SK-N-SH treated with all-trans-retinoic acid at 6 μM for 48 hours (cell line): Measurements from ENCODE around the gene PRKAG2.

Source experiments
- ATAC-seq: fragments of 200-7000 bp; cut with Tn5 transposase; 3 replicates; pipeline ENCODE4 v1.9.1; 2020; ENCODE audit warnings: mild to moderate bottlenecking, moderate library complexity
- ARNTL ChIP-seq: fragments of 450-650 bp; formaldehyde crosslinking; IDR thresholded peaks from 2 replicates; pipeline ENCODE4 v1.5.0; 2020; ENCODE audit warnings: low read depth, mild to moderate bottlenecking, moderate library complexity, borderline replicate concordance
- BACH2 ChIP-seq: fragments of 250-450 bp; sonication (Bioruptor Pico); IDR thresholded peaks from 2 replicates; pipeline ENCODE4 v1.9.0; 2021; ENCODE audit warnings: mild to moderate bottlenecking, borderline replicate concordance
- CSDC2 ChIP-seq: fragments of 250-450 bp; sonication (Bioruptor Pico); IDR thresholded peaks from 2 replicates; pipeline ENCODE4 v1.5.0; 2020; ENCODE audit warnings: mild to moderate bottlenecking, moderate library complexity
- ESRRG ChIP-seq: fragments of 250-450 bp; sonication (Bioruptor Pico); IDR thresholded peaks from 2 replicates; pipeline ENCODE4 v1.6.1; 2021; ENCODE audit warnings: mild to moderate bottlenecking
- GLIS3 ChIP-seq: fragments of 250-450 bp; sonication (Bioruptor Pico); IDR thresholded peaks from 2 replicates; pipeline ENCODE4 v1.5.0; 2020; ENCODE audit warnings: mild to moderate bottlenecking, moderate library complexity
- ISL1 ChIP-seq: fragments of 250-450 bp; sonication (Bioruptor Pico); IDR thresholded peaks from 2 replicates; pipeline ENCODE4 v2.1.2; 2022; ENCODE audit warnings: mild to moderate bottlenecking, moderate library complexity
- PPARA ChIP-seq: fragments of 250-450 bp; sonication (Bioruptor Pico); IDR thresholded peaks from 2 replicates; pipeline ENCODE4 v1.5.0; 2020; ENCODE audit warnings: mild to moderate bottlenecking, borderline replicate concordance
- RARB ChIP-seq: fragments of 250-450 bp; sonication (Bioruptor Pico); IDR thresholded peaks from 2 replicates; pipeline ENCODE4 v1.8.0; 2021; ENCODE audit warnings: mild to moderate bottlenecking, moderate library complexity
- SNAI2 ChIP-seq: fragments of 250-450 bp; sonication (Bioruptor Pico); IDR thresholded peaks from 2 replicates; pipeline ENCODE4 v1.5.0; 2020; ENCODE audit warnings: mild to moderate bottlenecking, moderate library complexity
- TOX ChIP-seq: fragments of 250-450 bp; sonication (Bioruptor Pico); IDR thresholded peaks from 2 replicates; pipeline ENCODE4 v1.8.0; 2021; ENCODE audit warnings: mild to moderate bottlenecking, moderate library complexity, borderline replicate concordance
- ZC3H10 ChIP-seq: fragments of 250-450 bp; sonication (Bioruptor Pico); IDR thresholded peaks from 2 replicates; pipeline ENCODE4 v1.5.1; 2021; ENCODE audit warnings: mild to moderate bottlenecking, moderate library complexity
- ZFP3 ChIP-seq: fragments of 250-450 bp; sonication (Bioruptor Pico); IDR thresholded peaks from 2 replicates; pipeline ENCODE4 v1.5.0; 2020; ENCODE audit warnings: mild to moderate bottlenecking, moderate library complexity
- ZFP30 ChIP-seq: fragments of 450-650 bp; formaldehyde crosslinking; IDR thresholded peaks from 2 replicates; pipeline ENCODE4 v1.5.0; 2022; ENCODE audit warnings: mild to moderate bottlenecking, moderate library complexity
- ZNF565 ChIP-seq: fragments of 450-650 bp; formaldehyde crosslinking; conservative IDR thresholded peaks from 2 replicates; pipeline ENCODE4 v1.5.0; 2020; ENCODE audit warnings: low read depth, mild to moderate bottlenecking, moderate library complexity
- ZNF70 ChIP-seq: fragments of 450-650 bp; formaldehyde crosslinking; IDR thresholded peaks from 2 replicates; pipeline ENCODE4 v1.5.0; 2020; ENCODE audit warnings: mild to moderate bottlenecking, moderate library complexity
- ZNF8 ChIP-seq: fragments of 450-650 bp; formaldehyde crosslinking; IDR thresholded peaks from 2 replicates; pipeline ENCODE4 v1.5.0; 2020; ENCODE audit warnings: mild to moderate bottlenecking, moderate library complexity
- TF ChIP-seq, protein P1 (sequence below): fragments of 250-450 bp; sonication (Bioruptor Pico); IDR thresholded peaks from 2 replicates; pipeline ENCODE4 v1.5.0; 2020; ENCODE audit warnings: mild to moderate bottlenecking, moderate library complexity
- TF ChIP-seq, protein P2 (sequence below): fragments of 250-450 bp; sonication (Bioruptor Pico); IDR thresholded peaks from 2 replicates; pipeline ENCODE4 v1.8.0; 2020; ENCODE audit warnings: mild to moderate bottlenecking, moderate library complexity, borderline replicate concordance
- TF ChIP-seq, protein P3 (sequence below): fragments of 250-450 bp; sonication (Bioruptor Pico); IDR thresholded peaks from 2 replicates; pipeline ENCODE4 v1.8.0; 2021; ENCODE audit warnings: low read depth, mild to moderate bottlenecking, moderate library complexity, borderline replicate concordance
- TF ChIP-seq, protein P4 (sequence below): fragments of 250-450 bp; sonication (Bioruptor Pico); IDR thresholded peaks from 2 replicates; pipeline ENCODE4 v1.5.1; 2021; ENCODE audit warnings: mild to moderate bottlenecking, moderate library complexity

PRKAG2 gene

GRCh38 chr7:151800391-151800790 lies 76.5 kb downstream of the PRKAG2 start:
- TF ChIP-seq PPARA (CRISPR knock-in tag), result no peak
- TF ChIP-seq, protein P1, sequence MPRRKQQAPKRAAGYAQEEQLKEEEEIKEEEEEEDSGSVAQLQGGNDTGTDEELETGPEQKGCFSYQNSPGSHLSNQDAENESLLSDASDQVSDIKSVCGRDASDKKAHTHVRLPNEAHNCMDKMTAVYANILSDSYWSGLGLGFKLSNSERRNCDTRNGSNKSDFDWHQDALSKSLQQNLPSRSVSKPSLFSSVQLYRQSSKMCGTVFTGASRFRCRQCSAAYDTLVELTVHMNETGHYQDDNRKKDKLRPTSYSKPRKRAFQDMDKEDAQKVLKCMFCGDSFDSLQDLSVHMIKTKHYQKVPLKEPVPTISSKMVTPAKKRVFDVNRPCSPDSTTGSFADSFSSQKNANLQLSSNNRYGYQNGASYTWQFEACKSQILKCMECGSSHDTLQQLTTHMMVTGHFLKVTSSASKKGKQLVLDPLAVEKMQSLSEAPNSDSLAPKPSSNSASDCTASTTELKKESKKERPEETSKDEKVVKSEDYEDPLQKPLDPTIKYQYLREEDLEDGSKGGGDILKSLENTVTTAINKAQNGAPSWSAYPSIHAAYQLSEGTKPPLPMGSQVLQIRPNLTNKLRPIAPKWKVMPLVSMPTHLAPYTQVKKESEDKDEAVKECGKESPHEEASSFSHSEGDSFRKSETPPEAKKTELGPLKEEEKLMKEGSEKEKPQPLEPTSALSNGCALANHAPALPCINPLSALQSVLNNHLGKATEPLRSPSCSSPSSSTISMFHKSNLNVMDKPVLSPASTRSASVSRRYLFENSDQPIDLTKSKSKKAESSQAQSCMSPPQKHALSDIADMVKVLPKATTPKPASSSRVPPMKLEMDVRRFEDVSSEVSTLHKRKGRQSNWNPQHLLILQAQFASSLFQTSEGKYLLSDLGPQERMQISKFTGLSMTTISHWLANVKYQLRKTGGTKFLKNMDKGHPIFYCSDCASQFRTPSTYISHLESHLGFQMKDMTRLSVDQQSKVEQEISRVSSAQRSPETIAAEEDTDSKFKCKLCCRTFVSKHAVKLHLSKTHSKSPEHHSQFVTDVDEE (CRISPR knock-in tag), result no peak
- no peak for ATAC-seq

- ATAC-seq, result no peak
- TF ChIP-seq ZFP30 (CRISPR knock-in tag) (no peak), ESRRG (CRISPR knock-in tag) (no peak), ZFP3 (CRISPR knock-in tag) (no peak), BACH2 (no peak), ZNF70 (CRISPR knock-in tag) (no peak), CSDC2 (CRISPR knock-in tag) (no peak), SNAI2 (no peak)
- TF ChIP-seq, protein P2, sequence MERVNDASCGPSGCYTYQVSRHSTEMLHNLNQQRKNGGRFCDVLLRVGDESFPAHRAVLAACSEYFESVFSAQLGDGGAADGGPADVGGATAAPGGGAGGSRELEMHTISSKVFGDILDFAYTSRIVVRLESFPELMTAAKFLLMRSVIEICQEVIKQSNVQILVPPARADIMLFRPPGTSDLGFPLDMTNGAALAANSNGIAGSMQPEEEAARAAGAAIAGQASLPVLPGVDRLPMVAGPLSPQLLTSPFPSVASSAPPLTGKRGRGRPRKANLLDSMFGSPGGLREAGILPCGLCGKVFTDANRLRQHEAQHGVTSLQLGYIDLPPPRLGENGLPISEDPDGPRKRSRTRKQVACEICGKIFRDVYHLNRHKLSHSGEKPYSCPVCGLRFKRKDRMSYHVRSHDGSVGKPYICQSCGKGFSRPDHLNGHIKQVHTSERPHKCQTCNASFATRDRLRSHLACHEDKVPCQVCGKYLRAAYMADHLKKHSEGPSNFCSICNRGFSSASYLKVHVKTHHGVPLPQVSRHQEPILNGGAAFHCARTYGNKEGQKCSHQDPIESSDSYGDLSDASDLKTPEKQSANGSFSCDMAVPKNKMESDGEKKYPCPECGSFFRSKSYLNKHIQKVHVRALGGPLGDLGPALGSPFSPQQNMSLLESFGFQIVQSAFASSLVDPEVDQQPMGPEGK (CRISPR knock-in tag), result no peak
- TF ChIP-seq, protein P1 (CRISPR knock-in tag), result no peak
- TF ChIP-seq, protein P3, sequence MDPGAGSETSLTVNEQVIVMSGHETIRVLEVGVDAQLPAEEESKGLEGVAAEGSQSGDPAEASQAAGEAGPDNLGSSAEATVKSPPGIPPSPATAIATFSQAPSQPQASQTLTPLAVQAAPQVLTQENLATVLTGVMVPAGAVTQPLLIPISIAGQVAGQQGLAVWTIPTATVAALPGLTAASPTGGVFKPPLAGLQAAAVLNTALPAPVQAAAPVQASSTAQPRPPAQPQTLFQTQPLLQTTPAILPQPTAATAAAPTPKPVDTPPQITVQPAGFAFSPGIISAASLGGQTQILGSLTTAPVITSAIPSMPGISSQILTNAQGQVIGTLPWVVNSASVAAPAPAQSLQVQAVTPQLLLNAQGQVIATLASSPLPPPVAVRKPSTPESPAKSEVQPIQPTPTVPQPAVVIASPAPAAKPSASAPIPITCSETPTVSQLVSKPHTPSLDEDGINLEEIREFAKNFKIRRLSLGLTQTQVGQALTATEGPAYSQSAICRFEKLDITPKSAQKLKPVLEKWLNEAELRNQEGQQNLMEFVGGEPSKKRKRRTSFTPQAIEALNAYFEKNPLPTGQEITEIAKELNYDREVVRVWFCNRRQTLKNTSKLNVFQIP (CRISPR knock-in tag), result no peak
Observed at GRCh38 chr7:151799506-151799905, 77.4 kb downstream of the PRKAG2 start.

DNA sequence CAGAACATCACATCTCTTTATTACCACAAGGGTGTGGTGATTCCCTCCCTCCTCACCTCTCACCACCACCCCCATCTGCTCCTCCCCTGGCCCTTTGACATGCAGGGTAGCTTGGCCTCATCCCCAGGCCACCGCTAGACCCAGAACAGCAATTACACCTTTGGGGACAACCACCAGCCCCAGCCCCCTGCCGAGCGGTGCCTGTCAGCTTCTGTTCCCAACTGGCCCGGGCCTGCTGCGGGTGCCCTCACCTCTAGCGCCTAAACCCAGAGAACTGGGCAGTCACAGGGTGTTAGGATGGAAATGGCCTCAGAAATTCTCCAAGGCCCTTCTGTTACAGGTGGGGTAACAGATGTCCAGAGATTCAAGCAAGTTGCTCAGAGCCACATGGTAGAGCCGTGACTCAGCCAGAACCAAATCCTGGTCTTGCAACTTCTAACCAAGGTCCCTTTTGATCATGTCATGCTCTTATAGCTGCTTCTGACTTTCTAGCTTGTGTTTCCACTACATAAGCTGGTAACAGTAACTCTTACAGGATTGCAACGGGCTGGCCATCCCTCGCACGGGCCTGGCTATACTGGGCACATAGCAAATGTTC lies 78.0 kb downstream of the PRKAG2 start:
- no peak for ATAC-seq
- TF ChIP-seq ZC3H10 (CRISPR knock-in tag) (no peak), ZFP30 (CRISPR knock-in tag) (no peak), ESRRG (CRISPR knock-in tag) (no peak), SNAI2 (no peak), ISL1 (no peak), RARB (CRISPR knock-in tag) (no peak), ZNF70 (CRISPR knock-in tag) (no peak), GLIS3 (no peak), ZNF8 (no peak), PPARA (CRISPR knock-in tag) (no peak), BACH2 (no peak), ZNF565 (CRISPR knock-in tag) (no peak), TOX (CRISPR knock-in tag) (no peak), CSDC2 (CRISPR knock-in tag) (no peak), ARNTL (no peak)
- TF ChIP-seq, protein P2 (CRISPR knock-in tag), result no peak
- TF ChIP-seq, protein P4, sequence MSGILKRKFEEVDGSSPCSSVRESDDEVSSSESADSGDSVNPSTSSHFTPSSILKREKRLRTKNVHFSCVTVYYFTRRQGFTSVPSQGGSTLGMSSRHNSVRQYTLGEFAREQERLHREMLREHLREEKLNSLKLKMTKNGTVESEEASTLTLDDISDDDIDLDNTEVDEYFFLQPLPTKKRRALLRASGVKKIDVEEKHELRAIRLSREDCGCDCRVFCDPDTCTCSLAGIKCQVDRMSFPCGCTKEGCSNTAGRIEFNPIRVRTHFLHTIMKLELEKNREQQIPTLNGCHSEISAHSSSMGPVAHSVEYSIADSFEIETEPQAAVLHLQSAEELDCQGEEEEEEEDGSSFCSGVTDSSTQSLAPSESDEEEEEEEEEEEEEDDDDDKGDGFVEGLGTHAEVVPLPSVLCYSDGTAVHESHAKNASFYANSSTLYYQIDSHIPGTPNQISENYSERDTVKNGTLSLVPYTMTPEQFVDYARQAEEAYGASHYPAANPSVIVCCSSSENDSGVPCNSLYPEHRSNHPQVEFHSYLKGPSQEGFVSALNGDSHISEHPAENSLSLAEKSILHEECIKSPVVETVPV (CRISPR knock-in tag), result no peak
- TF ChIP-seq, protein P1 (CRISPR knock-in tag), result no peak
